Measurements from ENCODE around the gene SMG6.

GRCh38 chr17:2179615-2180295, 123.8 kb downstream of the SMG6 start:
- TF ChIP-seq ZBTB21 (CRISPR knock-in tag; IDR thresholded peaks at IDR 0.05; ENCODE audit: borderline replicate concordance) (no peak), HMGXB4 (CRISPR knock-in tag; IDR thresholded peaks at IDR 0.05) (no peak), KAT7 (CRISPR knock-in tag; IDR thresholded peaks at IDR 0.05; ENCODE audit: borderline replicate concordance) (no peak)

Measured in WTC11 (cell line).